ENCODE measurements around the gene INPP4A.

The INPP4A gene

GRCh38 chr2:98489486-98489885, 44.8 kb downstream of the INPP4A start:
- DNase-seq (ENCODE audit: insufficient read length, low spot score) (no peak), FAIRE-seq (no peak)

DNA sequence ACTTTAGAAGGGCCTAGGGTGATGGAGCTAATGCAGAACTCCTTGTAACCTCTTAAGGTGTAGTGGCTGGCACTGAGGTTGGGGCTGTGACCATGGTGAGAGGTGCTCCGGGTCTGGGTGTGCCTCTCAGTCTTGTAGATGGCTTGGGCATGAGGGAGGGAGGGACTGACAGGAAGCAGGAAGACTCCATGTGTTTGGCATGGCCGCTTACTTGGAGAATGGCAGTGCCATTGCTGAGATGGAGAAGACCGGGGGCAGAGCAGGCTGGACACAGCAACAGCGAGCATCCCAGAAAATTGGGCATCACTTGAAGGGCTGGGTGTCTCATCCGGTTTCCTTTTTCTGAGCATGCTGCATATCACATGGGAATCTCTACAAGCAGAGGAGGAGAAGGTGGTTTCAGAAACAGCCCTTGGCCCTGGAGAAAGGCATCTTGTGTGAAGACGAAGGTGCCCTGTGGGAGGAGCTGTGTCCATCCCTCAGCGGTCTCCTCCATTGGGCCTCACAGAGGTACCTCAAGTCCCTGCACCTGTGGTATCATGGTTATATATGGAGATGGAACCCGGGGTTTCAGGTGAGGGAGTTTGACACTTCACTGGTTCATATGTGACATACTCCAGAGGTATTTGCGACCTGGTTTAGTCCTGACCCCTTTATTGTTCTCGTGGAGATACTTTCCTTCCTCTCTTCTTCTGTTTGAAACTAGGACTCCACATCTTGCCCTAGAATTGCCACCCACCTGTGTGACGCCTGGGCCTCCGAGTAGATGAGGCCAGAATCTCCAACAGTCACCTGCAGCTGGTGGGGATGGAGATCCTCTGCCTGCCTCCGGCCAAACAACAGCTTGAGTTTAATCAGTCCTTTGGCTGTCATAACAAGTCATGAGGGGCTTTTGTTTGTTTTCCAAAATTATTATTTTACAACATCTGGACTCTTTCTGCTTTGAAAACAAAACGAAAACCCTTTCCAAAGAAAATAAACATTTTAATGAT, 45.6 kb downstream of the INPP4A start:
- DNase-seq (ENCODE audit: insufficient read length, low spot score) = no peak
- FAIRE-seq = no peak

DNA sequence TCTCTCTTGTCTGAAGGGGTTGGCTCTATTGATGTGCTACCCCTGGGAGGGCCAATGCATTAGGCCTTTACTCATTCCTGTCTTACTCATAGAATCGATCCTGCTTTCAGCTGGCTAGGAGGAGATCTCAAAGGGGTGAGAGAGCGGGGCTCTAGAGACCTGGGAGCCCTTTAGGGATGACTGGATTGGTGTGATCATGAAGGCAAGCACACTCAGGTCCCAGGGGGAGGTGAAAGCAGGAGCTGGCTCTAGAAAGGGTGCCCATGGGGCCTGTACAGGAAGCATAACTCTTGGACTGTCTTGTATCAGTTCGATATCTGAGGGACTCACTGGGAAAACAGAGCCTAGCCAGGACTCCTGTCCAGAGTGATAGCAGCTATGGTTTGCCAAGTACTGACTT, 47.8 kb downstream of the INPP4A start:
- FAIRE-seq (no peak), DNase-seq (ENCODE audit: insufficient read length, low spot score) (no peak)

GRCh38 chr2:98494699-98495098, 50.0 kb downstream of the INPP4A start:
- no peak for DNase-seq (ENCODE audit: insufficient read length, low spot score)
- FAIRE-seq = no peak

GRCh38 chr2:98496750-98497493, 52.3 kb downstream of the INPP4A start:
- FAIRE-seq (no peak), DNase-seq (ENCODE audit: insufficient read length, low spot score) (no peak)

GRCh38 chr2:98498703-98499440, 54.2 kb downstream of the INPP4A start:
- no peak for FAIRE-seq
- no peak for DNase-seq (ENCODE audit: insufficient read length, low spot score)

- FAIRE-seq = no peak
- no peak for DNase-seq (ENCODE audit: insufficient read length, low spot score)
Measured at GRCh38 chr2:98500561-98500960, 55.9 kb downstream of the INPP4A start.

DNA sequence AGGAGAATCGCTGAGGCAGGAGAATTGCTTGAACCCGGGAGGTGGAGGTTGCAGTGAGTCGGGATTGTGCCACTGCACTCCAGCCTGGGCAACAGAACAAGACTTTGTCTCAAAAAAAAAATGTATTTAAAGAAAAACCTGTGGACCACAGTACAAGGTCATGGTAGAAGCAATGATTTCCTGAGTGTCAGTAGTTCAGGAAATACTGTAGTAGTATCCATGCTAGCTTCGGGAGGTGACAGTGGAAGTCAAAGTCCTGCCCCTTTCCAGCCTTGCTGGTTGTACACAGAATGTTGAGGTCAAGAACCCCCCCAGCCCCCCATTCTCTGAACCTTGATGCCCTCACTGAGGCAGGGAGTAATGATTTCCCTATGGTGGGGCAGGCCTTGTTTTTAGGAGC, 56.6 kb downstream of the INPP4A start:
- no peak for DNase-seq (ENCODE audit: insufficient read length, low spot score)
- no peak for FAIRE-seq

- DNase-seq (ENCODE audit: insufficient read length, low spot score) = no peak
- FAIRE-seq = no peak
Measured at GRCh38 chr2:98501876-98502275, 57.2 kb downstream of the INPP4A start.

DNA sequence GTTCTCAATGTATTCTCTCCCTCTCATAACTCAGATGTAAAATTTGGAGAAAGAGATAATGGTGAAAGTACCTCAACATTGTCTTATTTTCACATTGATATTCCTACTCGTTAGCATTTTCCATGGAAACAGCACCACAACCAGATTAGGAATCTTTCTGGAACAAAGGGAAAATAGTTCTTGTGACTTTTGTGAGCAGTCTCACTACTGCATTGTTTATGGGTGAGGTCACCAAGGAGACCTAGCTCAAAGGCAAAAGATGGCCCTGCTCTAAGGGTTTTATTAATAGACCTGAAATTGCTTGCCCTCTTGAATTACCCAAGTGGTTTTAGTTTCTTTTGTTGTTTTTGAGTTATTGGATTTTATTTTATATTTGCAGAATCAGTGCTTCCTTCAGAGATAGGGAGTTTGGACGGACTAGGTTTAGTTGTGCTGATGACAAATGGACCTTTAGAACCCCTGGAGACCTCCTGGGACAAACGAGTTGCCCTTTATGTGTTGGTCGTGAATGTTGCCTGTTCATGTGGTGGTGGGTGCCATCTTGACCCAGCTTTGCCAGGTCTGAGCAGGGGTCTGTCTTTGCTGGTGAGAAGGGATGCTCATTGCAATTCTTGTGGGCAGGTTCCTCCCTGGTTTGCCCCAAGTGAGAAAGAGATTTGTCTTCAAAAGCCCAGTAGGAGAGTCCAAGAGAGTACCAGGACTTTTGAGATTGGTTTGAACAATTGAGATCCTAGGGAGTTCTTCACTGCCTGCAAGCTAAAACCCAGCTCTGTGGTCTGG, 58.1 kb downstream of the INPP4A start:
- no peak for DNase-seq (ENCODE audit: insufficient read length, low spot score)
- FAIRE-seq = no peak

DNA sequence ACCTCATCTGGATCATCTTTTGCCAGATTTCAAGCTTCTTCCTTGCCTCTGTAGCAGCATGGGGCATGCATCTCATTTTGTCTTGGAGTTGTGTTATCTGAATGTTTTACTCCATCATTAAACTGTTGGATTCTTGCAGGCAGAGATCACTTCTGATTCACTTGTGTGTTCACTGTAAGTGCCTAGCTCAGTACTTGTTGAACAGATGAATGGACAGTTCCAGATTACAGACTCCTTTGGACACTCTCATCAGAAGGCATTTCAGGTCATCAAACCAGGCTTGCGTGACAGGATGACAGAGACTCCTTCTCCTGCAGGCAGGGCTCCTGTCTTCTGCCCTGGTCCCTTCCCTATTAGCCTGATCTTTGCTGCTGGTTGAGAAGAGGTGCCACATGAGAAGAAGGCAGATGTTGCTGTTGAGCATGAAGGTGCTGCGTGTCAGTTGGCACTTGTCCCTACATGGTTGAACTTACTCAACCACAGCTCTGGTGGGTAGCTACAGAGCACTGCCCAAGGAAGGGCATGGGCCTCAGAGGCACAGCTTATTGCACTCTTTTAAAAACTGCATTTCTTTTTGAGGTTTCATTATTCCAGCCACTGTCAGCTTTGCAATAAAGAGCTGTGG, 58.9 kb downstream of the INPP4A start:
- DNase-seq (ENCODE audit: insufficient read length, low spot score) = no peak
- no peak for FAIRE-seq

GRCh38 chr2:98504381-98505109, 59.9 kb downstream of the INPP4A start:
- DNase-seq (ENCODE audit: insufficient read length, low spot score) (no peak), FAIRE-seq (no peak)

- FAIRE-seq (no peak), DNase-seq (ENCODE audit: insufficient read length, low spot score) (no peak)
Measured at GRCh38 chr2:98505311-98505808, 60.7 kb downstream of the INPP4A start.

DNA sequence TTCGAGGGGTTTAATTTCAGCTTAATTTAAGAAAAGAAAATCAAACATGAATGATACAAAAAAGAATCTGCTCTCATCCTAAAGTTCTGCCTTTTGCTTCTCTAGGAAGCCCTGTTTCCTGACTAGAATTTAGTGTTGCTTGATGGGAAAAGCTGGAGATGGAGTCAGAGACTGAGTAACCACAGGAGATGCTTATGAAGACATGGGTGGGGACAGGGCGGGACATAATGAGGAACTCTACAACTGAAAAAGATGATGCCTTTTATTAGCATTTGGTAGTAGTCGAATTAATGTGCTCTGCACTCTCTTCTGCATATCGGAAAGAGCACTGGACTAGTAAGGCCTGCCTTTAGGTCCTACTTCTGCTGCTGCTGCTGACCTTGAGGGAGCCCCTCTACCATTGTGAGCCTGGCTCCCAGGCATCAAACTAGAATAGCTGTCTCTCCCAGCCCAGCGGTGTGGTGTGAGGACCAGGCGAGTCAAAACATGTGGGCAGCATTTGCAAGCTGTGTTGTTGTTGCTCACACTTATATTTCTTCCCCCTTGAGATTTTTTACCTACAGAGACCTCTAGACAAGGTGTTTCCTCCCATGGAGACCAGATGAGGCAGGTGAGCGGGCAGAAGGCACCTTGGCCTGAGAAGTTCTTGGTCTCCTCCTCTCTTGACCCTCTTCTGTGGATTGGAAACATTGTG, 61.5 kb downstream of the INPP4A start:
- DNase-seq (ENCODE audit: insufficient read length, low spot score) = no peak
- no peak for FAIRE-seq

DNA sequence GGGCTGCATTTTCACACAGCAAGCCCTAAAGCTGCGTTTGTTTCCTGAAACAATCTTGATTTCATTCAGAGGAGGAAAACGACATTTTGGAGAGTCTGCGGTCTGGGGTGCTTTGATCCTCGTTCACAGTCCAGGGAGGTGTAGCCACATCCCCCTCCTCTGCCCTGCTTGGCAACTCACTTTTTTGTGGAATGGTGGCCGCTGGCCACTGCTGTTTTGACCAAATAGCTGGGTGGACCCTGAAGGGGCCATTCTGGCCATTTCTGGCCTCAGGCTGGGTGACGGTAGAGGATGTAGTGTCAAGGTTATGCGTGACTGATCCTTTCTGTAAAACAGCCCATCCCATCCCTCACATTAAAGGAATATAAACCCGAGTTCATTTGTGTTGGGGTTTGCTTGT, 62.2 kb downstream of the INPP4A start:
- DNase-seq (ENCODE audit: insufficient read length, low spot score) (no peak), FAIRE-seq (no peak)

DNA sequence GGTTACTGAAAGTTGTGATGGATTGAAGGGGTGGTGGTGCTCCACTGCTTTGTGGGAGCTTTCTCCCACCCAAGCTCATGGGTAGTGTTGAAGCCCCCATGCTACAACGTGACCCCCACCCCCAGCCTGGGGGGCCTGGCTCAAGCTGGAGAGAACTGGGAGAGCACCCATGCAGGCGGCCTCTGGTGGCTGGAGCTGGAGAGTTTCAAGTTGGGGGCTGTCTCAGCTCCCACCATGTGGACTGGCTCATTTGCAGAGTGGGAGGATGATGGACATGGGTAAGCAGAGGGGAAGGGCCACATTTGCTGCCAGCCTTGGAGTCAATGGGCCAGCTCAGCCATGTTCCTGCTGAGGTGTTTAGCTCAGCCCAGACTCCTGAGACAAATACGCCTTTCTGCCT, 62.8 kb downstream of the INPP4A start:
- no peak for FAIRE-seq
- DNase-seq (ENCODE audit: insufficient read length, low spot score) = no peak

DNA sequence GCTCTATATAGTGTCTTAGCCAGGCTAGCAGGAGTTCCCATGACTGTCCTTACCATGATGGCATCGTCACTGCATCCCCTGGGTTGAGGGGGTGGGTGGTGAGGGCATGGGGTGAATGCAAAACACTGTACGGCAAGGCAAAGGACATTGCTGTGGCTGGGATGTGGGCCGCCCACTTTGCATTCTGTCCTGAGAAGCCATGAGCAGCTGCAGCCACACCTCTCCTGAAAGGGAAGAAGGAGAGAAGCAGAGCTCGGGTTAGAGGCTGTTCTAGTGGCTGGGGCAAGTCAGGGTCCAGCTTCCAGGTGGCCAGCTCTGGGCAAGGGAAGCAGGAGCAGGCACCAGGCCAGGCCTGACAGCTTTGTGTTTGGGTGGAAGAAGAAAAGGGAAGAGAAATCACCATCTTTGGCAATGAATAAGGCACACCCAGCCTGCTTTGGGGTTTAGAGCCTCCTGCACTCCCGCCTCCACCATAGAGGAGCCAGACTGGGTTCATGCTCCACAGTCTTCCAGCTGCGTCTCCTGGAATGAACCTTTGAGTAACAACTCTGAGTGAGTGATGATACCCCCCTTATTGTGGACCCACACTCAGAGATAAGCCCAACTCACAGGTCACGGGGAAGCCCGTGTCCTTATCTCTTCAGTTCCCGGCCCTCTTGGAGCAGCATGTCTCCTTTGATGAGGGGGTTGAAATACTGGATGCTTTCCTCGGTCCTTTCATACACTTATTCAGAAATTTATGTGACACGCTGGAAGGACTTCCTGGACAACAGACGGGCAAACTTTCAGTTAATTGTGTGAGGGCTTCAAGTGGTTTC, 63.4 kb downstream of the INPP4A start:
- no peak for DNase-seq (ENCODE audit: insufficient read length, low spot score)
- FAIRE-seq = no peak

DNA sequence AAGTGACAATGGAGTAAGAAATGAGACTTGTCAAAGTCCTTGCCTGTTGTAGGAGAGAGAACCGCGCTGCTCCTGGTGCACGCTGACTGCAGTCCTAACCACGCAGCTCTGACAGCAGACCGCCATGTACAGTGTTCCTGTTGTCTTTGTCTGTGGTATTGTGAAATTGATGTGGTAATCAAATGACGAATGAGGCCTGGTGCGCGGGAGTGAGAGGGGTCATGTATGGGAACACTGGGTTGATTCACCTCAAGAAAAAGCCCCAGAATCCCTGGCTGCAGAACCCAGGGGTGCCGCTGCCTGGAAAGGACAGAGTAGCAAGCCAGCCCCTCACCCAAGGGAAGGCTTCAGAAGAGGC, 64.0 kb downstream of the INPP4A start:
- FAIRE-seq = no peak

More for the DNA sequence above, 64.0 kb downstream of the INPP4A start:
- no peak for DNase-seq (ENCODE audit: insufficient read length, low spot score)

Data from HTR-8/SVneo (cell line).